Colonic mucosa (tissue), 4 donors: ENCODE results near the gene ARFIP1. TPM values are rescaled to one million over a fixed set of nuclear protein-coding genes. Genes with fewer than 3 reads are reported as not detected.

Experiments
- DNase-seq: peaks from one replicate; pipeline ENCODE4 v3.0.0-alpha.2; 2020
- H3K27ac ChIP-seq: fragments of 200-600 bp; one replicate; pipeline ENCODE4 v1.8.0; 2021
- H3K27me3 ChIP-seq: fragments of 200-600 bp; one replicate; pipeline ENCODE4 v1.8.0; 2021
- H3K36me3 ChIP-seq: fragments of 200-600 bp; one replicate; pipeline ENCODE4 v1.8.0; 2021
- H3K4me1 ChIP-seq: fragments of 200-600 bp; one replicate; pipeline ENCODE4 v1.8.0; 2021; ENCODE audit warnings: mild to moderate bottlenecking
- H3K4me3 ChIP-seq: fragments of 200-600 bp; one replicate; pipeline ENCODE4 v1.8.0; 2021
- H3K9ac ChIP-seq, 2 donors: one replicate each; pipeline ENCODE4 v1.7.0; 2013; ENCODE audit warnings: control low read depth in 2 of 2, low read depth in 2 of 2, low read length in 2 of 2
- H3K9me3 ChIP-seq: fragments of 200-600 bp; one replicate; pipeline ENCODE4 v1.8.0; 2021
- intact Hi-C: fragments of 100-400 bp; cut with DNase I; formaldehyde crosslinking; loops from one replicate; pipeline ENCODE4 v1.14.1; 2022
- total RNA-seq, 2 donors: library from RNA; stranded (reverse); fragmentation: NEBNext Ultra II Directional in 1 of 2; extraction: Animal tissue kit (Norgen Biotek cat#: 25700) in 1 of 2; gene quantifications; one replicate each; pipeline ENCODE4 v1.2.1, GENCODE V29; 2021
- TF ChIP-seq, protein P1 (sequence below): fragments of 200-600 bp; IDR thresholded peaks from one replicate; pipeline ENCODE4 v1.8.0; 2022; ENCODE audit warnings: antibody characterized with exemption, mild to moderate bottlenecking
- donor health status: healthy.
- donor health status: DM: no; HTN: no; CAD: no.
- donor health status: DM: no; HTN: no; CAD: no.

Gene ARFIP1
- total RNA-seq, 2 donors from 2014 or later: 55.9 to 74.1 TPM

DNA sequence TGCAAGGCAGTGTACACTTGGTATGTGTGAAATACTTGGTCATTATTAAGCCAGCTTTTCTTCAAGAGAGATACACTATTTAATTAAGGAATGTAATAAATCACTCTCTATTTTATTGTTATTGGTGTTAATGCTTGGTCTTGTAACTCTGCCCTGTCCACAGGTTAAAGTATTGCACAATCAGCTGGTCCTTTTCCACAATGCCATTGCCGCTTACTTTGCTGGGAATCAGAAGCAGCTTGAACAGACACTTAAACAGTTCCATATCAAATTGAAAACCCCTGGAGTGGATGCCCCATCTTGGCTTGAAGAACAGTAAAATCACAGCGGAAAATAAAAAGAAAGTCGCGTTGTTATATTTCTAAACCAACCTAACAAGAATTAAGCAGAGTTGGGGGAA, 130.1 kb downstream of the ARFIP1 start:
- Histone ChIP-seq H3K4me3 (no peak overlapping the region), H3K27me3 (no peaks in the 10 kb centered on the region), H3K9ac (no peak overlapping the region), H3K4me1 (no peaks in the 10 kb centered on the region), H3K27ac (no peak overlapping the region), H3K36me3 (no peaks in the 10 kb centered on the region), H3K9me3 (no peaks in the 10 kb centered on the region)
- TF ChIP-seq, protein P1, sequence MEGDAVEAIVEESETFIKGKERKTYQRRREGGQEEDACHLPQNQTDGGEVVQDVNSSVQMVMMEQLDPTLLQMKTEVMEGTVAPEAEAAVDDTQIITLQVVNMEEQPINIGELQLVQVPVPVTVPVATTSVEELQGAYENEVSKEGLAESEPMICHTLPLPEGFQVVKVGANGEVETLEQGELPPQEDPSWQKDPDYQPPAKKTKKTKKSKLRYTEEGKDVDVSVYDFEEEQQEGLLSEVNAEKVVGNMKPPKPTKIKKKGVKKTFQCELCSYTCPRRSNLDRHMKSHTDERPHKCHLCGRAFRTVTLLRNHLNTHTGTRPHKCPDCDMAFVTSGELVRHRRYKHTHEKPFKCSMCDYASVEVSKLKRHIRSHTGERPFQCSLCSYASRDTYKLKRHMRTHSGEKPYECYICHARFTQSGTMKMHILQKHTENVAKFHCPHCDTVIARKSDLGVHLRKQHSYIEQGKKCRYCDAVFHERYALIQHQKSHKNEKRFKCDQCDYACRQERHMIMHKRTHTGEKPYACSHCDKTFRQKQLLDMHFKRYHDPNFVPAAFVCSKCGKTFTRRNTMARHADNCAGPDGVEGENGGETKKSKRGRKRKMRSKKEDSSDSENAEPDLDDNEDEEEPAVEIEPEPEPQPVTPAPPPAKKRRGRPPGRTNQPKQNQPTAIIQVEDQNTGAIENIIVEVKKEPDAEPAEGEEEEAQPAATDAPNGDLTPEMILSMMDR: no peak
- DNase-seq: no peak
- intact Hi-C loops: no loop called here

DNA sequence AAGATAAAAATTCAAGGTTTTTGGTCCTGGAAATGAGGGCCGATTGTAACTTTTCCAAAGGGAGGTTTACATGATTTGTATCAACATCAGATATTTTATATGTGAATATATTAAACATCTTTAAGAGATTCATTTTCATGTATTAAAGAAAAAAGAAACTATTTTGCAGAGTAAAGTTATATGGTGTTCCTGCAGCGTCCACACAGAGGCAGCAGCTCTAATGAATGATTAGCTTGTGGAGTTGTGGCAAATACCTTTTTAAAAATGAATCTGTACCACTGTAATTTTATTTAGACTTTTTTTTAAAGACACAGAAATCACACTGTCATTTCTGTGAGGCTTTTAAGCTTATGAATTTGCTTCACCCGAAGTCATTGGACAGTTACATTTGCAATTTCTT, 130.8 kb downstream of the ARFIP1 start:
- Histone ChIP-seq H3K4me3 (no peak overlapping the region), H3K9ac (no peak overlapping the region), H3K27ac (no peak overlapping the region), H3K27me3 (no peaks in the 10 kb centered on the region), H3K4me1 (no peaks in the 10 kb centered on the region), H3K36me3 (no peaks in the 10 kb centered on the region), H3K9me3 (no peaks in the 10 kb centered on the region)
- DNase-seq: no peak
- TF ChIP-seq, protein P1: no peak
- intact Hi-C loops: no loop called here

DNA sequence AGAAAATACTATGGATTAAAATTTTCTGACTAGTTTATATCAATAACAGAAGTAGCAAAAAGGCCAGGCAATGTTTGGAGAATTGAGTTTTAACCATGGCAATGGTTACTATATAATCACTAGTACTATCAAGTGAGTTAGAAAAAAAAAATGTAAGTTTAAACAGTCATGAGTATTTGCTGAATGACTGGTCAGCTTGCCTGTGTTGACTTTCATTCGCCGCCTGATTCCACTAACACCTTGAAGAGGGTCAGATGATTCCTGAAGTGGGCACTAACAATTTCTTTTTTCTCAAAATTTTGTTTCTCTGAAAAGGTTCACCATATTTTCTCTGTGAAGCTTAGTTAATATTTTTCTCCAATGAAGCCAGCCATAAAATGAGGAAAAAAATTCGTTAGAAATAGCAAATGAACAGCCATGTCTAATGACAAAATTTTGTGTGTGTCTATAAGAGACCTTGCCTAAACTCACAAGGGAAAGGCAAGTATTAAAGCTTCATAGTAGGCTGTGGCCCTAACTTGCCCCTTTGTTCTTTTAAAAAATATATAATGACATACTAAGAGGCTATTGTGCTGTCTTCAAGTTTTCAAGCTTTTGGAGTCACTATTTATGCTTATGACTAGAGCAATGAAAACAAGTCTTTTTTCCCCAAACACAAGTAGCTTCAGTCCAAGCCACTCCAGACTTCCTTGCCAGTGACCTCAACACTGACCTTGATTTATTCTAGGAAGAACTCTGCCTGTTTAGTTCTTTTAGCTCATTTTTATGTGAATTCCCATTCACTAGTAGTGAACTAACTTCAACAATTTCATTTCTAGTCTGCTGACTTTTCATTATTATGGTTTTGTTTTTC, 138.0 kb downstream of the ARFIP1 start:
- no peak for DNase-seq
- no peaks in the 10 kb centered on the region for H3K36me3 ChIP-seq
- no peak overlapping the region for H3K4me3 ChIP-seq
- no peak overlapping the region for H3K9ac ChIP-seq
- intact Hi-C loops: no loop called here
- no peaks in the 10 kb centered on the region for H3K27me3 ChIP-seq
- no peak overlapping the region for H3K27ac ChIP-seq
- no peaks in the 10 kb centered on the region for H3K4me1 ChIP-seq
- H3K9me3 ChIP-seq: peaks cover 5% of the 10 kb centered on the region
- TF ChIP-seq, protein P1: no peak

DNA sequence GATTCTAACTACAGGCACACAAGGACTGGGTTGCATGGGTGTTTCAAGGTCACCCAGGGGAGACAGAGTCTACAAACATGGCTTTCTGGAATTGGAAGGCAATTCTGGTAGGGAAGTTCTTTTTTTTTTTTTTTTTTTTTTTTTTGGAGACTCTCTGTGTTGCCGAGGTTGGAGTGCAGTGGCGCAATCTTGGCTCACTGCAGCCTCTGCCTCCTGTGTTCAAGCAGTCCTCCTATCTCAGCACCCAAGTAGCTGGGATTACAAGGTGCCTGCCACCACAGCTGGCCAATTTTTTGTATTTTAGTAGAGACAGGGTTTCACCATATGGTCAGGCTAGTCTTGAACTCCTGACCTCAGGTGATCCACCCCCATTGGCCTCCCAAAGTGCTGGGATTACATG, 140.1 kb downstream of the ARFIP1 start:
- H3K36me3 ChIP-seq: no peaks in the 10 kb centered on the region
- no peaks in the 10 kb centered on the region for H3K27me3 ChIP-seq
- DNase-seq: no peak
- TF ChIP-seq, protein P1: no peak
- H3K27ac ChIP-seq: no peak overlapping the region
- peaks cover 5% of the 10 kb centered on the region for H3K9me3 ChIP-seq
- H3K4me1 ChIP-seq: no peaks in the 10 kb centered on the region
- H3K4me3 ChIP-seq: no peak overlapping the region
- no peak overlapping the region for H3K9ac ChIP-seq
- intact Hi-C loops: no loop called here

DNA sequence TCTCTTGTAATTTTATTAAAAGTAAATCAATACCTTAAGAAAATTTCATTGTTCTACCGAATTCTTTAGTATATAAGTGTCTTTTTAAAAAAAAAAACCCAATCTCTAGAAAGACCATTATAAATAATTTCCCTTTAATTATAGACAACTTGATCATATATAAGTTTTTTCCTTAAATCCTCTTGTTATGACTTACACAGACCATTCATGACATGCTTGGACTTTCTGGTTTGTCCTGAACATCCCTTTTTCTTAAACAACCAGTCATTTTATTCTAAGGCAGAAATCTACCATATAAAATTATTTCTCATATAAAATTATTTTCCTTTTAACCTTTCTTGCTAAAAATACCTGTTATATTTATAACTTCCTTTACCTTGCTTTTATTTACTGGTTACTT, 141.0 kb downstream of the ARFIP1 start:
- H3K4me3 ChIP-seq: no peak overlapping the region
- no peaks in the 10 kb centered on the region for H3K36me3 ChIP-seq
- H3K4me1 ChIP-seq: no peaks in the 10 kb centered on the region
- H3K9ac ChIP-seq: no peak overlapping the region
- H3K9me3 ChIP-seq: peaks cover 5% of the 10 kb centered on the region
- TF ChIP-seq, protein P1: no peak
- intact Hi-C loops: no loop called here
- H3K27me3 ChIP-seq: no peaks in the 10 kb centered on the region
- DNase-seq: no peak
- no peak overlapping the region for H3K27ac ChIP-seq
